Spleen (tissue), 11 donors: ENCODE measurements around the gene CCDC86. TPM values are rescaled to one million over a fixed set of nuclear protein-coding genes. Genes with fewer than 3 reads are reported as not detected.

Source experiments
- DNase-seq: peaks from one replicate; pipeline ENCODE4 v3.0.0-alpha.2; 2020
- H3K27ac ChIP-seq, 8 donors: fragments of 200-600 bp; sonication (generic) in 7 of 8; 1 replicate in 4 of 8; 2 replicates in 4 of 8; pipeline versions ENCODE4 v1.5.0 to v1.8.0; 2016 to 2021; ENCODE audit warnings: inconsistent platforms in 4 of 8, mild to moderate bottlenecking in 4 of 8, moderate library complexity in 1 of 8
- H3K27me3 ChIP-seq, 7 donors: fragments of 200-600 bp; sonication (generic) in 6 of 7; replicated peaks in 1 of 7; 1 replicate in 4 of 7; 2 replicates in 3 of 7; pipeline versions ENCODE4 v1.5.0 to v1.8.0; 2016 to 2021; ENCODE audit warnings: inconsistent platforms in 3 of 7, mild to moderate bottlenecking in 1 of 7
- H3K36me3 ChIP-seq, 6 donors: fragments of 200-600 bp; sonication (generic) in 5 of 6; 1 replicate in 4 of 6; 2 replicates in 2 of 6; pipeline versions ENCODE4 v1.5.0 to v1.8.0; 2016 to 2021; ENCODE audit warnings: inconsistent platforms in 2 of 6
- H3K4me1 ChIP-seq, 6 donors: fragments of 200-600 bp; sonication (generic) in 5 of 6; 1 replicate in 3 of 6; 2 replicates in 3 of 6; pipeline versions ENCODE4 v1.5.0 to v1.8.0; 2016 to 2021; ENCODE audit warnings: inconsistent platforms in 3 of 6
- H3K4me3 ChIP-seq, 8 donors: fragments of 200-600 bp; sonication (generic) in 7 of 8; 1 replicate in 4 of 8; 2 replicates in 4 of 8; pipeline versions ENCODE4 v1.5.0 to v1.8.0; 2016 to 2021; ENCODE audit warnings: inconsistent platforms in 4 of 8, mild to moderate bottlenecking in 4 of 8, moderate library complexity in 2 of 8
- H3K9me3 ChIP-seq, 8 donors: fragments of 200-600 bp; sonication (generic) in 7 of 8; 1 replicate in 4 of 8; 2 replicates in 4 of 8; pipeline versions ENCODE4 v1.5.0 to v1.8.0; 2016 to 2021; ENCODE audit warnings: inconsistent platforms in 4 of 8
- POLR2A ChIP-seq, 3 donors: fragments of 450-650 bp; IDR thresholded peaks; one replicate each; pipeline ENCODE4 v1.5.1; 2017; ENCODE audit warnings: antibody characterized with exemption in 3 of 3, mild to moderate bottlenecking in 1 of 3
- POLR2AphosphoS5 ChIP-seq, 3 donors: sonication (generic); formaldehyde crosslinking; IDR thresholded peaks; one replicate each; pipeline ENCODE4 v1.5.1; 2017; ENCODE audit warnings: antibody characterized with exemption in 3 of 3
- WGBS, 5 donors: extraction: QIAGEN DNeasy Blood & Tissue Kit in 3 of 5; methylation state at CpG; one replicate each; pipeline versions ENCODE4 v1.1.5 to v1.1.7; 2013 to 2018; 5-methylcytosine and 5-hydroxymethylcytosine counted together
- intact Hi-C: fragments of 100-400 bp; cut with DNase I; formaldehyde crosslinking; loops from one replicate; pipeline ENCODE4 v1.15.0; 2023; ENCODE audit warnings: low total_unique reads
- polyA plus RNA-seq, 3 donors: library from polyadenylated mRNA; stranded (reverse); fragments of 200-250 nt; gene quantifications; one replicate each; pipeline ENCODE4 v1.2.1, GENCODE V29; 2013
- total RNA-seq, 7 donors: library from RNA; depleted of rRNA in 3 of 7; stranded (reverse); fragments of >200 nt in 3 of 7; fragmentation: NEBNext Ultra II Directional in 4 of 7; extraction: Animal tissue kit (Norgen Biotek cat#: 25700) in 4 of 7; gene quantifications; one replicate each; pipeline versions ENCODE4 v1.1.0 to v1.2.1, GENCODE V29; 2016 to 2021
- TF ChIP-seq, protein P1 (sequence below), 11 experiments: fragments of 200-600 bp in 7 of 11; fragments of 450-650 bp in 4 of 11; sonication (generic) in 4 of 11; IDR thresholded peaks in 8 of 11; conservative IDR thresholded peaks in 3 of 11; 1 replicate in 7 of 11; 2 replicates in 4 of 11; pipeline versions ENCODE4 v1.4.0 to v1.8.0; 2016 to 2021; ENCODE audit warnings: antibody characterized with exemption in 11 of 11, inconsistent platforms in 4 of 11, mild to moderate bottlenecking in 1 of 11
- donor health status: healthy with polysubstance abuse.
- donor health status: DM: no; HTN: no; CAD: no; lungs with moderate emphysema.
- donor health status: DM: no; HTN: no; CAD: no.
- donor health status: Bipolar disorder and iron deficiency.
- donor health status: healthy.
- donor health status: DM: no; HTN: no; CAD: no.
- donor health status: DM: yes; HTN: yes; CAD: no.

Gene CCDC86
- total and polyA plus RNA-seq, 10 donors: 7.6 to 21.6 (median 12.3) TPM

DNA sequence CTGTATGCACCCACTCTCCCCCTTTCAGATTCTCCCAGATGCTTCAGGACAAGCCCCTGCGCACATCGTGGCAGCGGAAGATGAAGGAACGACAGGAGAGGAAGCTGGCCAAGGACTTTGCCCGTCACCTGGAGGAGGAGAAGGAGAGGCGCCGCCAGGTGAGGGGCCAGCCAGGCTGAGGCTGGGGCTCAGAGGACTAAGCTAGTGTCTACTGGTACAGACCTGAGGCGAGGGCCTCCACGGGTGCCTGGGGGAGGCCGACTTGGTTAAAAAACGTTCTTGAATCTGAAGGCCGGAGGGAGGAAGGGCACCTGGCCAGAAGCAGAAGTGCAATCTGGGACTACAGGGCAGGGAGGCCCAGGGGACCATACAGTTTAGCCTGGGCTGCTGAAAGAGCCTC lies 6.0 kb downstream of the CCDC86 start:
- no peak for DNase-seq
- no peaks in the 10 kb centered on the region for H3K27me3 ChIP-seq
- H3K36me3 ChIP-seq: peaks cover 0 to 75% (median 53%) of the 10 kb centered on the region in 6 donors
- 85 to 94% (median 87%) methylated on average over 12 of the region's 12 CpGs for WGBS, 5 donors
- TF ChIP-seq, protein P1, sequence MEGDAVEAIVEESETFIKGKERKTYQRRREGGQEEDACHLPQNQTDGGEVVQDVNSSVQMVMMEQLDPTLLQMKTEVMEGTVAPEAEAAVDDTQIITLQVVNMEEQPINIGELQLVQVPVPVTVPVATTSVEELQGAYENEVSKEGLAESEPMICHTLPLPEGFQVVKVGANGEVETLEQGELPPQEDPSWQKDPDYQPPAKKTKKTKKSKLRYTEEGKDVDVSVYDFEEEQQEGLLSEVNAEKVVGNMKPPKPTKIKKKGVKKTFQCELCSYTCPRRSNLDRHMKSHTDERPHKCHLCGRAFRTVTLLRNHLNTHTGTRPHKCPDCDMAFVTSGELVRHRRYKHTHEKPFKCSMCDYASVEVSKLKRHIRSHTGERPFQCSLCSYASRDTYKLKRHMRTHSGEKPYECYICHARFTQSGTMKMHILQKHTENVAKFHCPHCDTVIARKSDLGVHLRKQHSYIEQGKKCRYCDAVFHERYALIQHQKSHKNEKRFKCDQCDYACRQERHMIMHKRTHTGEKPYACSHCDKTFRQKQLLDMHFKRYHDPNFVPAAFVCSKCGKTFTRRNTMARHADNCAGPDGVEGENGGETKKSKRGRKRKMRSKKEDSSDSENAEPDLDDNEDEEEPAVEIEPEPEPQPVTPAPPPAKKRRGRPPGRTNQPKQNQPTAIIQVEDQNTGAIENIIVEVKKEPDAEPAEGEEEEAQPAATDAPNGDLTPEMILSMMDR (IDR thresholded peaks at IDR 0.05 in 8 of 11, conservative IDR thresholded peaks at IDR 0.05 in 3 of 11): no peak
- no peak for TF ChIP-seq POLR2A (IDR thresholded peaks at IDR 0.05)
- no peak for TF ChIP-seq POLR2AphosphoS5 (IDR thresholded peaks at IDR 0.05)
- H3K9me3 ChIP-seq: no peaks in the 10 kb centered on the region
- H3K4me3 ChIP-seq: no peak overlapping the region
- H3K27ac ChIP-seq: no peak overlapping the region
- peaks cover 14 to 37% (median 27%) of the 10 kb centered on the region in 6 donors for H3K4me1 ChIP-seq
- intact Hi-C loops: no loop called here

DNA sequence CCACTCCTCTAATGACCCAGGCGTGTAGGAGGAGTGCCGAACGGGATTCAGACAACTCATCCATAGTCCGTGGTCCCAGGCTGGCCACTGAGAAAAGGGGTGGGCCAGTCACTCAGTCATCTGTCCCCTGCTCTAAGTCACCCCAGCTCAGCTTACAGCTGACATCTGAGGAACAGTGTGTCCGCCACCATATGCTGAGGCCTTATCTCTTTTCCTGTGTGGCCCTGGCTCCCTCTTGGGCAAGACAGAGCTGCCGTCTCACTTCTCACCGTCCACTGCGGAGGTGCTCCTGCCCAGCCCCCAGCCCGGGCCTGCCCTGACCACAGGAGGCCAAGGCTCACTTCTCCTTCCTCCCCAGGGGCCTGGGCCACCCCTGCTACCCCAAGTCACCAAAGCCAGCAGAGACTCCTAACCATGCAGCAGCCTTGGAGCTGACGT lies 6.8 kb downstream of the CCDC86 start:
- Histone ChIP-seq H3K4me3 (no peak overlapping the region), H3K27ac (no peak overlapping the region), H3K27me3 (no peaks in the 10 kb centered on the region), H3K36me3 (peaks cover 0 to 83% (median 56%) of the 10 kb centered on the region in 6 donors), H3K9me3 (no peaks in the 10 kb centered on the region), H3K4me1 (peaks cover 6 to 28% (median 19%) of the 10 kb centered on the region in 6 donors)
- 70 to 90% (median 81%) methylated on average over 8 to 10 of the region's 10 CpGs for WGBS, 5 donors
- intact Hi-C loops: no loop called here
- TF ChIP-seq POLR2AphosphoS5 (IDR thresholded peaks at IDR 0.05) (no peak), POLR2A (IDR thresholded peaks at IDR 0.05) (no peak)
- TF ChIP-seq, protein P1 (IDR thresholded peaks at IDR 0.05 in 8 of 11, conservative IDR thresholded peaks at IDR 0.05 in 3 of 11): no peak
- no peak for DNase-seq

DNA sequence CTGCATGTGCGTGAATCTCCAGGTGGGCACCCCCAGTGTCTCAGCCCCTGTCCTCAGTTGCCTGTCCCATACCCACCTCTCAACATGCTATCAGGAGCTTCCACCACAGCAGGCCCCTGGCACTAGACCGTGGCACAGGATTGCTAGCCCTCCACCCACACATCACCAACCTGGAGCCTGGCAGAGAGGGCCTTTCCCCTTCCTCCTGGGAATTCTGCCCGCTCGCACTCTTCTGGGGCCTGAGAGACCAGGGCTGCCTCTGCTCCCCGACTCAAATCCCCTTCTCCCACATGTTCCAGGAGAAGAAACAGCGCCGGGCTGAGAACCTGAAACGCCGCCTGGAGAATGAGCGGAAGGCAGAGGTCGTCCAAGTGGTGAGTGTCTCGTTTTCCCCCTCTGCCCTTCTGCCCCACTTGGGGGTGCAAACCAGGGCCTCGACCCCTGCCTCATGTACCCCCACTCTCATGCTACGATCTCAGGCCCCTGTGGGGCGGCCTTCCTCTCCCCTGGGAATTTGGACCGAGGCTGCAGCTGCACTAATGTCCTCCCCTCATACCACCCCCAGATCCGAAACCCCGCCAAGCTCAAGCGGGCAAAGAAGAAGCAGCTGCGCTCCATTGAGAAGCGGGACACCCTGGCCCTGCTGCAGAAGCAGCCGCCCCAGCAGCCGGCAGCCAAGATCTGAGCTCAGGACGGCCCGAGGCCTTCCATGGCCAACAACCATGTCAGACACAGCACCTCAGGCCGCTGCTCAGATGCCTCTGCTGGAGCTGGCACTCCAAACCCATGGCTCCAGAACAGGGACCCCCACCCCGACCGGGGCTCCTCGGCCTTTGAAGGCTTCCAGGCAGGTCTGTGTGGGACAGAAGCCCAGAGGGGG lies 8.0 kb downstream of the CCDC86 start:
- Histone ChIP-seq H3K27ac (no peak overlapping the region), H3K4me1 (peaks cover 0 to 17% (median 8%) of the 10 kb centered on the region in 6 donors), H3K4me3 (no peak overlapping the region), H3K27me3 (no peaks in the 10 kb centered on the region), H3K36me3 (peaks cover 0 to 82% (median 56%) of the 10 kb centered on the region in 6 donors), H3K9me3 (no peaks in the 10 kb centered on the region)
- DNase-seq: no peak
- intact Hi-C loops: no loop called here
- 89 to 98% (median 93%) methylated on average over 20 to 29 of the region's 29 CpGs for WGBS, 5 donors
- no peak for TF ChIP-seq POLR2AphosphoS5 (IDR thresholded peaks at IDR 0.05)
- no peak for TF ChIP-seq POLR2A (IDR thresholded peaks at IDR 0.05)
- TF ChIP-seq, protein P1 (IDR thresholded peaks at IDR 0.05 in 8 of 11, conservative IDR thresholded peaks at IDR 0.05 in 3 of 11): no peak
